Left ventricle myocardium inferior (tissue), 1 donor: ENCODE data around the gene MRPL22. TPM values are rescaled to one million over a fixed set of nuclear protein-coding genes. Genes with fewer than 3 reads are reported as not detected.
A peak's percentile ranks its signal among the peaks of the same experiment; 100 is the strongest.

Source experiments
- DNase-seq: peaks from one replicate; pipeline ENCODE4 v3.0.0-alpha.2; 2020
- H3K27ac ChIP-seq: fragments of 200-600 bp; replicated peaks from 2 replicates; pipeline ENCODE4 v1.8.0; 2021
- H3K27me3 ChIP-seq: fragments of 200-600 bp; 2 replicates; pipeline ENCODE4 v1.8.0; 2021; ENCODE audit warnings: low read depth
- H3K36me3 ChIP-seq: fragments of 200-600 bp; 2 replicates; pipeline ENCODE4 v1.8.0; 2021
- H3K4me1 ChIP-seq: fragments of 200-600 bp; 2 replicates; pipeline ENCODE4 v1.8.0; 2021
- H3K4me3 ChIP-seq: fragments of 200-600 bp; 2 replicates; pipeline ENCODE4 v1.8.0; 2021; ENCODE audit warnings: mild to moderate bottlenecking, moderate library complexity
- H3K9me3 ChIP-seq: fragments of 200-600 bp; replicated peaks from 2 replicates; pipeline ENCODE4 v1.8.0; 2021
- intact Hi-C: fragments of 100-400 bp; cut with micrococcal nuclease; formaldehyde crosslinking; loops from one replicate; pipeline ENCODE4 v1.11.0; 2022
- total RNA-seq: library from RNA; stranded (reverse); fragmentation: NEBNext Ultra II Directional; extraction: Animal tissue kit (Norgen Biotek cat#: 25700); gene quantifications from one replicate; pipeline ENCODE4 v1.2.1, GENCODE V29; 2021
- TF ChIP-seq, protein P1 (sequence below): fragments of 200-600 bp; IDR thresholded peaks from 2 replicates; pipeline ENCODE4 v1.8.0; 2021; ENCODE audit warnings: antibody characterized with exemption, mild to moderate bottlenecking, borderline replicate concordance
- donor health status: DM: no; HTN: yes; CAD: no; lungs with severe emphysema.

MRPL22 gene
- total RNA-seq, 1 donor from 2014 or later: 78.4 TPM

DNA sequence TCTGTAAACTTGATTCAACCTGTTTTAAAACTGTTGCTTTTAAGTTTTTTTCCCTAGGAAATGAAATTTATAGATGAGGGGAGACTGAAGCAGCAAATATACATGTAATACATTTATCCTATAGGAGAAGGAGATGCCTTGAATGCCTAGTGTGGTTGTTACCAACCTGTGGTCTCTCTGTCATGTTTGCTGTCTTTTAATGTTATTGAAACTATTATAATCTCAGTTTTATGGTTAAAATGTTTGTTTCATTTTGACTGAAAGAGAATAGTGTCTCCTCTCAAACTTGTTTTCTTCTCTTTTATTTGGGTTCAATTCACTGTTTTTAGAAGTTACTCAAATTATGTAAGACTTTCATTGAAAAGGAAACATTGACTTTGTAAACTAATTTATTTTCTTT lies 15.8 kb downstream of the MRPL22 start:
- H3K27me3 ChIP-seq: no peaks in the 10 kb centered on the region
- intact Hi-C loops: no loop called here
- no peaks in the 10 kb centered on the region for H3K9me3 ChIP-seq
- TF ChIP-seq, protein P1, sequence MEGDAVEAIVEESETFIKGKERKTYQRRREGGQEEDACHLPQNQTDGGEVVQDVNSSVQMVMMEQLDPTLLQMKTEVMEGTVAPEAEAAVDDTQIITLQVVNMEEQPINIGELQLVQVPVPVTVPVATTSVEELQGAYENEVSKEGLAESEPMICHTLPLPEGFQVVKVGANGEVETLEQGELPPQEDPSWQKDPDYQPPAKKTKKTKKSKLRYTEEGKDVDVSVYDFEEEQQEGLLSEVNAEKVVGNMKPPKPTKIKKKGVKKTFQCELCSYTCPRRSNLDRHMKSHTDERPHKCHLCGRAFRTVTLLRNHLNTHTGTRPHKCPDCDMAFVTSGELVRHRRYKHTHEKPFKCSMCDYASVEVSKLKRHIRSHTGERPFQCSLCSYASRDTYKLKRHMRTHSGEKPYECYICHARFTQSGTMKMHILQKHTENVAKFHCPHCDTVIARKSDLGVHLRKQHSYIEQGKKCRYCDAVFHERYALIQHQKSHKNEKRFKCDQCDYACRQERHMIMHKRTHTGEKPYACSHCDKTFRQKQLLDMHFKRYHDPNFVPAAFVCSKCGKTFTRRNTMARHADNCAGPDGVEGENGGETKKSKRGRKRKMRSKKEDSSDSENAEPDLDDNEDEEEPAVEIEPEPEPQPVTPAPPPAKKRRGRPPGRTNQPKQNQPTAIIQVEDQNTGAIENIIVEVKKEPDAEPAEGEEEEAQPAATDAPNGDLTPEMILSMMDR: no peak
- no peak overlapping the region for H3K4me3 ChIP-seq
- DNase-seq: no peak
- H3K4me1 ChIP-seq: no peaks in the 10 kb centered on the region
- H3K27ac ChIP-seq: no peak overlapping the region
- peaks cover 60% of the 10 kb centered on the region for H3K36me3 ChIP-seq

DNA sequence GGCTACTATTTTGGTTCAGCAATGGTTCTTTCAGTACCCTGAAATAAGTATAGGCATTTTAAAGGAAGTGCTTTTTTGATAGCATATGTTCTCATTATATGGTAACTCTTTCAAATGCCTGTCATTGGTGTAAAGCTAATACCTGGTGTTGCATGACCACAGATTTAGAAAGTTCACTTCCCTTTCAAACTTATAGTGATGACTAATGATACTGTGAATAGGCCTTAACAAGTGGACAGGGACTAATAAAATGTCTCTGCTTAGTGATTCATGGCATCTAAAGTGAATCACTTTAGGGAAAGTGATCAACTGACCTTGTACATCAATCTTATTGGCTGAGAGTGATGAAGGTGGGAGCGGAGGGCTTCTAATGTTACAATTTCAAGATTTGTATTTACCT lies 21.6 kb downstream of the MRPL22 start:
- H3K4me1 ChIP-seq: peaks cover 32% of the 10 kb centered on the region
- H3K27ac ChIP-seq: no peak overlapping the region
- no peaks in the 10 kb centered on the region for H3K9me3 ChIP-seq
- no peak overlapping the region for H3K4me3 ChIP-seq
- peaks cover 68% of the 10 kb centered on the region for H3K36me3 ChIP-seq
- H3K27me3 ChIP-seq: no peaks in the 10 kb centered on the region
- no peak for DNase-seq
- TF ChIP-seq, protein P1: no peak
- intact Hi-C loops: no loop called here

DNA sequence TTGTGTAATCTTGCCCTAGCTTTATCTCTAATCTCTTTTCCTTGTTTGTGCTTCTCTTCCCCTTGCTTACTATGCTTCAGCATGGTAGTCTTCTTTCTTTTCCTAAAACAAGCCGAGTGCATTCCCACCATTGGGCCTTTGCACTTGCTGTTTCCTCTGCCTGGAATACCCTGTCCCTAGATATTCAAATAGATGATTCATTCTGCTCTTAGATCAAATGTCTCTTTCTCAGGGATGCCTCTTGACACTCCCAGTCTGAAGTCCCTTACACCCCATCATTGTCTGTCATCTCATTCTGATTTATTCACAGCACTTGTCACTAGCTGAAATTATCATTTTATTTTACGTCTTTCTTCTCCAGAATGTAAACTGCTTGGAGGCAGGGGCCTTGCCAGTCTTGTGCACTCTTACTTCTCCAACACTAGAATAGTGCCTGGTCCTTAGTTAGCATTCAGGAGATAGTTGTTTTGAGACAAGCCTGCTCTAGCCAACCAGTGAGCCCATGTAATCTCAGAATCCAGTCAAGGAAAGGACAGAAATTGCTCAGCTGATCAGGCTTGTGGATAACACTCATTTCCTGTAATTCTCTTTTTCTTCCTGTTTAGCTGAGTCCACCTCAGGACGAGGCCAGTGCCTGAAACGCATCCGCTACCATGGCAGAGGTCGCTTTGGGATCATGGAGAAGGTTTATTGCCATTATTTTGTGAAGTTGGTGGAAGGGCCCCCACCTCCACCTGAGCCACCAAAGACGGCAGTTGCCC lies 25.4 kb downstream of the MRPL22 start:
- intact Hi-C loops: no loop called here
- H3K4me1 ChIP-seq: peaks cover 41% of the 10 kb centered on the region
- H3K4me3 ChIP-seq: peak overlapping the region; percentile 14
- H3K36me3 ChIP-seq: peaks cover 48% of the 10 kb centered on the region
- TF ChIP-seq, protein P1: no peak
- no peaks in the 10 kb centered on the region for H3K9me3 ChIP-seq
- H3K27me3 ChIP-seq: no peaks in the 10 kb centered on the region
- DNase-seq: no peak
- H3K27ac ChIP-seq: peak overlapping the region; percentile 72

DNA sequence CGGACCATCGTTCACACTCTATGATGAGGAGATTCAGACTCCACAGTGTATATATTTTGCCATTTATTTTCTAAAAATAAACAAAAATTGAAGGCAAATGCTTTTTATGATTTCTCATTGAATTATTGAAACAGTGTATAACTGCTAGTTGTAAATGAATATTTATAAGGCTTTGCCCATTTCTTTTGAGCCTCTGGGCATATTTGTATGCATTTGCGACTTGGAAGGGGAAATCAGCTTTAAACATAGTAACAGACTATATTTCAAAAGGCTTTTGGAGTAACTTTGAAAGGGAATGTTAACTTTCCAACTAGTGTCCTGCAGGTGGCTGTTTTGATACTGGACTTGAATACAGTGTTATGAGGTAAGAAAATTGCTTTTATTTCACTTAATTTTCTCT lies 26.0 kb downstream of the MRPL22 start:
- no peaks in the 10 kb centered on the region for H3K27me3 ChIP-seq
- no peak for DNase-seq
- intact Hi-C loops: no loop called here
- peak overlapping the region; percentile 14 for H3K4me3 ChIP-seq
- H3K4me1 ChIP-seq: peaks cover 41% of the 10 kb centered on the region
- peak overlapping the region; percentile 72 for H3K27ac ChIP-seq
- peaks cover 42% of the 10 kb centered on the region for H3K36me3 ChIP-seq
- H3K9me3 ChIP-seq: no peaks in the 10 kb centered on the region
- TF ChIP-seq, protein P1: no peak

DNA sequence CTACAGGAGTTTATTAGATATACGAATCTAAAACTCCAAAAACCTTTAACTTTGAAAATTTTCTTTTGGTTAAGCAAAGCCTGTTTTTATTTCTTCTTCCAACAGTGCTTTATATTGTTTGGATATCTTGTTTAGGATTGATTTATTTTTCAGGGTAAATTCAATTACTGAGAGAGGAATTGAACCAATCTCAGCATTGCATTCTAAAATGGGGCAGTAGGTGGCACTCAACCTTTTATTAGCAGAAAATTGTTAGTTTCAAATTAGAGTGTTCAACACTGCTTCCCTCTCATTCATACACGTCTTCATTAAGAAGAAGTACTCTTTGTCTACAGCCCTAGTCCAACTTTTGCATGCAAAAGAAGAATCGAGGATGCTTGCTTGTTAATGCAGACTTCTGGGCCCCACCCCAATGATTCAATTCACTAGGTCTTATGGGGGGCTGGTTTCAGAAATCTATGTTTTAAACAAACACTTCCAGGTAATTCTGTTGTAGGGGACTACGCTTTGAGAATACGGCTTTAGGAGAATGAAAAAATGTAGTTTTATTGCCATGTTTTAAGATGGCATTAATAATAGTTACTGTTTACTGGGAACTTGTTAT lies 26.6 kb downstream of the MRPL22 start:
- TF ChIP-seq, protein P1: peak; percentile 66
- Histone ChIP-seq H3K27me3 (no peaks in the 10 kb centered on the region), H3K27ac (peak overlapping the region; percentile 72), H3K4me3 (no peak overlapping the region), H3K36me3 (peaks cover 37% of the 10 kb centered on the region), H3K4me1 (peaks cover 41% of the 10 kb centered on the region), H3K9me3 (no peaks in the 10 kb centered on the region)
- no peak for DNase-seq
- intact Hi-C loops: no loop called here
